GM23338 (cell line): Measurements from ENCODE around the gene ATP13A4. TPM values are rescaled to one million over a fixed set of nuclear protein-coding genes. Genes with fewer than 3 reads are reported as not detected.

ENCODE experiments used
- ATAC-seq: fragments of 200-7000 bp; cut with Tn5 transposase; 3 replicates; pipeline ENCODE4 v1.9.1; 2020
- DNase-seq: peaks from one replicate; pipeline ENCODE4 v3.0.0-alpha.2; 2015; ENCODE audit warnings: low spot score
- H2AFZ ChIP-seq: fragments of 200-600 bp; sonication (generic); 2 replicates; pipeline ENCODE4 v1.8.0; 2016; ENCODE audit warnings: antibody characterized with exemption, mild to moderate bottlenecking, moderate library complexity
- H3F3A ChIP-seq: fragments of 200-600 bp; sonication (generic); replicated peaks from 2 replicates; pipeline ENCODE4 v1.8.0; 2017; ENCODE audit warnings: antibody characterized with exemption, mixed run types, low read depth
- H3K27ac ChIP-seq: fragments of 200-600 bp; sonication (generic); 2 replicates; pipeline ENCODE4 v1.6.1; 2016; ENCODE audit warnings: low read depth
- H3K27me3 ChIP-seq: fragments of 200-600 bp; sonication (generic); 2 replicates; pipeline ENCODE4 v1.8.0; 2016; ENCODE audit warnings: mild to moderate bottlenecking, mixed run types, moderate library complexity; ENCODE audit not compliant: insufficient read depth
- H3K36me3 ChIP-seq: fragments of 200-600 bp; sonication (generic); 2 replicates; pipeline ENCODE4 v1.8.0; 2016; ENCODE audit warnings: mild to moderate bottlenecking; ENCODE audit not compliant: insufficient read depth
- H3K4me1 ChIP-seq: fragments of 200-600 bp; sonication (generic); 2 replicates; pipeline ENCODE4 v1.8.0; 2016; ENCODE audit warnings: mild to moderate bottlenecking, moderate library complexity; ENCODE audit not compliant: insufficient read depth
- H3K4me2 ChIP-seq: fragments of 200-600 bp; sonication (generic); 2 replicates; pipeline ENCODE4 v1.7.1; 2017; ENCODE audit warnings: mixed run types
- H3K4me3 ChIP-seq: fragments of 200-600 bp; sonication (generic); 2 replicates; pipeline ENCODE4 v1.6.1; 2016; ENCODE audit warnings: mixed run types
- H3K79me2 ChIP-seq: fragments of 200-600 bp; sonication (generic); replicated peaks from 2 replicates; pipeline ENCODE4 v1.8.0; 2017; ENCODE audit warnings: mild to moderate bottlenecking; ENCODE audit not compliant: insufficient read depth
- H3K9me2 ChIP-seq: fragments of 200-600 bp; sonication (generic); 2 replicates; pipeline ENCODE4 v1.8.0; 2017; ENCODE audit not compliant: insufficient read depth
- H4K20me1 ChIP-seq: fragments of 200-600 bp; sonication (generic); replicated peaks from 2 replicates; pipeline ENCODE4 v1.8.0; 2017; ENCODE audit warnings: mild to moderate bottlenecking; ENCODE audit not compliant: insufficient read depth
- H3K27ac Mint-ChIP-seq: 2 replicates; pipeline ENCODE4 v1.8.0; 2020; ENCODE audit warnings: inconsistent platforms, mild to moderate bottlenecking, moderate library complexity, mixed read lengths
- H3K27me3 Mint-ChIP-seq: 3 replicates; pipeline ENCODE4 v1.8.0; 2022; ENCODE audit warnings: low read depth, mild to moderate bottlenecking, moderate library complexity, mixed read lengths, inconsistent platforms; ENCODE audit not compliant: insufficient read depth, poor library complexity
- H3K36me3 Mint-ChIP-seq: 3 replicates; pipeline ENCODE4 v1.8.0; 2021; ENCODE audit warnings: low read depth, mild to moderate bottlenecking, inconsistent platforms, moderate library complexity, mixed read lengths
- H3K4me1 Mint-ChIP-seq: 3 replicates; pipeline ENCODE4 v1.8.0; 2020; ENCODE audit warnings: mild to moderate bottlenecking, inconsistent platforms, mixed read lengths
- H3K4me3 Mint-ChIP-seq: 3 replicates; pipeline ENCODE4 v1.8.0; 2021; ENCODE audit warnings: moderate library complexity, mild to moderate bottlenecking, inconsistent platforms, mixed read lengths
- H3K9me3 Mint-ChIP-seq: 3 replicates; pipeline ENCODE4 v1.8.0; 2020; ENCODE audit warnings: moderate library complexity, mild to moderate bottlenecking, inconsistent platforms, mixed read lengths
- CREB1 ChIP-seq: fragments of 250-450 bp; sonication (Bioruptor Pico); IDR thresholded peaks from 2 replicates; pipeline ENCODE4 v1.5.0; 2020; ENCODE audit warnings: low read depth, mild to moderate bottlenecking, moderate library complexity
- STAT1 ChIP-seq: IDR thresholded peaks from one replicate; pipeline ENCODE4 v1.6.1; 2016; ENCODE audit warnings: antibody characterized with exemption; ENCODE audit not compliant: unreplicated experiment
- ZNF331 ChIP-seq: fragments of 250-450 bp; sonication (Bioruptor Pico); IDR thresholded peaks from 2 replicates; pipeline ENCODE4 v1.5.0; 2020; ENCODE audit warnings: low read depth, mild to moderate bottlenecking, moderate library complexity
- polyA plus RNA-seq: library from polyadenylated mRNA; unstranded; fragments of >200 nt; fragmentation: Nextera tagmentation; extraction: Ambion mirVana; gene quantifications from 2 replicates; pipeline ENCODE4 v1.2.1, GENCODE V29; 2016
- total RNA-seq: library from RNA; depleted of rRNA; stranded (reverse); fragments of >200 nt; shearing (Covaris generic); gene quantifications from 2 replicates; pipeline ENCODE4 v1.2.3, GENCODE V29; 2014
- TF ChIP-seq, protein P1 (sequence below): IDR thresholded peaks from one replicate; pipeline ENCODE4 v1.6.1; 2018; ENCODE audit warnings: antibody characterized with exemption; ENCODE audit not compliant: unreplicated experiment
- TF ChIP-seq, protein P2 (sequence below), 2 experiments: fragments of 200-600 bp in 1 of 2; sonication (generic) in 1 of 2; conservative IDR thresholded peaks; 2 replicates each; pipeline versions ENCODE4 v1.5.1 to v1.6.1; 2016 to 2017; ENCODE audit warnings: antibody characterized with exemption in 2 of 2, low read depth in 2 of 2, mild to moderate bottlenecking in 2 of 2, moderate library complexity in 1 of 2
- TF ChIP-seq, protein P3 (sequence below): fragments of 250-450 bp; sonication (Bioruptor Pico); IDR thresholded peaks from 2 replicates; pipeline ENCODE4 v1.5.0; 2020; ENCODE audit warnings: mild to moderate bottlenecking, moderate library complexity

The ATP13A4 gene
- total and polyA plus RNA-seq, 2 experiments from 2014 or later: not detected

DNA sequence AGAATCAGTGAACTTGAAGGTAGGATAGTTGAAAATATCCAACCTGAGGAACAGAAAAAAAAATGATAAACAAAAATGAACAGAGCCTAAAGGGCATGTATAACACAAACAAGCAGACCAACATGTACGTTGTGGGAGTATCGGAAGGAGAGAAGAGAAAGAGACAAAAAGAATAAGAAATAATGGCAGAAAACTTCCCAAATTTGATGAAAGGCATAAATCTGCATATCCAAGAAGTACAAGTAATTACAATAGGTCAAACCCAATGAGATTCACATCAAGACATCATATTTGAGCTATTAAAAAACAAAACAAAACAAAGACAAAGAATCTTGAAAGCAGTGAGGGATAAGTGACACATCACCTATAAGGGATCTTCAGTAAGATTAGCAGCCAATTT is 138.1 kb downstream of the ATP13A4 start:
- peaks cover 44% of the 10 kb centered on the region for H3K9me3 Mint-ChIP-seq

DNA sequence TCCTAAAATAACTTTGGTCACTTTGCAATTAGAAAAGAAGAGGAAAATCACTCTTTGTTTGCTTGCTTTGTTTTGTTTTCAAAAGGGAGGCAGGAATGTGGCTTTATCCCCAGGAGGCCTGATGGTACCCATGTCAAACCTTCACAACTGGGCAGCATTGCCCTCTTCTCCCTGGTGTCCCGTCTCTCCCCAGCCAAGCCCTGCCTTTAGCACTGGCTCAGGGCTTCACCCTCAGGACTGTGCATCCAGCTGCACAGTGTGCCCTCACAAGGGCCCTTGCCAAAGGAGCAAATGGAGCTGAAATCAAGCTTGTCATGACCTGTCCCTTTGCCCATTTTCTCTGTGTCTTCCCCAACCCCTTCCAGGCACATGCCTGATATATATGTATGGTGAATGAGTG is 147.0 kb downstream of the ATP13A4 start:
- peaks cover 5% of the 10 kb centered on the region; the same call in 2 of the 3 replicates for H3K9me3 Mint-ChIP-seq
- Histone ChIP-seq H3K4me1 (peaks cover 8% of the 10 kb centered on the region), H3F3A (no peaks in the 10 kb centered on the region), H3K27ac (no peak overlapping the region), H3K4me2 (peak overlapping the region; percentile 23; the same call in 1 of the 2 replicates), H3K4me3 (no peak overlapping the region), H3K9me2 (peaks cover 22% of the 10 kb centered on the region; the same call in 1 of the 2 replicates), H3K36me3 (no peaks in the 10 kb centered on the region; the same call in 1 of the 2 replicates), H4K20me1 (no peaks in the 10 kb centered on the region), H3K79me2 (no peaks in the 10 kb centered on the region), H2AFZ (peak overlapping the region; percentile 56; the same call in 1 of the 2 replicates), H3K27me3 (no peaks in the 10 kb centered on the region)
- H3K27ac Mint-ChIP-seq: no peak overlapping the region; the same call in 1 of the 2 replicates
- ATAC-seq (peak; percentile 51; the same call in 2 of the 3 replicates), DNase-seq (no peak)
- H3K36me3 Mint-ChIP-seq: no peaks in the 10 kb centered on the region
- H3K4me1 Mint-ChIP-seq: peaks cover 14% of the 10 kb centered on the region
- H3K4me3 Mint-ChIP-seq: no peak overlapping the region
- peaks cover 4% of the 10 kb centered on the region for H3K27me3 Mint-ChIP-seq
- TF ChIP-seq, protein P1, sequence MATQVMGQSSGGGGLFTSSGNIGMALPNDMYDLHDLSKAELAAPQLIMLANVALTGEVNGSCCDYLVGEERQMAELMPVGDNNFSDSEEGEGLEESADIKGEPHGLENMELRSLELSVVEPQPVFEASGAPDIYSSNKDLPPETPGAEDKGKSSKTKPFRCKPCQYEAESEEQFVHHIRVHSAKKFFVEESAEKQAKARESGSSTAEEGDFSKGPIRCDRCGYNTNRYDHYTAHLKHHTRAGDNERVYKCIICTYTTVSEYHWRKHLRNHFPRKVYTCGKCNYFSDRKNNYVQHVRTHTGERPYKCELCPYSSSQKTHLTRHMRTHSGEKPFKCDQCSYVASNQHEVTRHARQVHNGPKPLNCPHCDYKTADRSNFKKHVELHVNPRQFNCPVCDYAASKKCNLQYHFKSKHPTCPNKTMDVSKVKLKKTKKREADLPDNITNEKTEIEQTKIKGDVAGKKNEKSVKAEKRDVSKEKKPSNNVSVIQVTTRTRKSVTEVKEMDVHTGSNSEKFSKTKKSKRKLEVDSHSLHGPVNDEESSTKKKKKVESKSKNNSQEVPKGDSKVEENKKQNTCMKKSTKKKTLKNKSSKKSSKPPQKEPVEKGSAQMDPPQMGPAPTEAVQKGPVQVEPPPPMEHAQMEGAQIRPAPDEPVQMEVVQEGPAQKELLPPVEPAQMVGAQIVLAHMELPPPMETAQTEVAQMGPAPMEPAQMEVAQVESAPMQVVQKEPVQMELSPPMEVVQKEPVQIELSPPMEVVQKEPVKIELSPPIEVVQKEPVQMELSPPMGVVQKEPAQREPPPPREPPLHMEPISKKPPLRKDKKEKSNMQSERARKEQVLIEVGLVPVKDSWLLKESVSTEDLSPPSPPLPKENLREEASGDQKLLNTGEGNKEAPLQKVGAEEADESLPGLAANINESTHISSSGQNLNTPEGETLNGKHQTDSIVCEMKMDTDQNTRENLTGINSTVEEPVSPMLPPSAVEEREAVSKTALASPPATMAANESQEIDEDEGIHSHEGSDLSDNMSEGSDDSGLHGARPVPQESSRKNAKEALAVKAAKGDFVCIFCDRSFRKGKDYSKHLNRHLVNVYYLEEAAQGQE: no peak
- no peak for TF ChIP-seq ZNF331 (CRISPR knock-in tag)
- TF ChIP-seq, protein P2, sequence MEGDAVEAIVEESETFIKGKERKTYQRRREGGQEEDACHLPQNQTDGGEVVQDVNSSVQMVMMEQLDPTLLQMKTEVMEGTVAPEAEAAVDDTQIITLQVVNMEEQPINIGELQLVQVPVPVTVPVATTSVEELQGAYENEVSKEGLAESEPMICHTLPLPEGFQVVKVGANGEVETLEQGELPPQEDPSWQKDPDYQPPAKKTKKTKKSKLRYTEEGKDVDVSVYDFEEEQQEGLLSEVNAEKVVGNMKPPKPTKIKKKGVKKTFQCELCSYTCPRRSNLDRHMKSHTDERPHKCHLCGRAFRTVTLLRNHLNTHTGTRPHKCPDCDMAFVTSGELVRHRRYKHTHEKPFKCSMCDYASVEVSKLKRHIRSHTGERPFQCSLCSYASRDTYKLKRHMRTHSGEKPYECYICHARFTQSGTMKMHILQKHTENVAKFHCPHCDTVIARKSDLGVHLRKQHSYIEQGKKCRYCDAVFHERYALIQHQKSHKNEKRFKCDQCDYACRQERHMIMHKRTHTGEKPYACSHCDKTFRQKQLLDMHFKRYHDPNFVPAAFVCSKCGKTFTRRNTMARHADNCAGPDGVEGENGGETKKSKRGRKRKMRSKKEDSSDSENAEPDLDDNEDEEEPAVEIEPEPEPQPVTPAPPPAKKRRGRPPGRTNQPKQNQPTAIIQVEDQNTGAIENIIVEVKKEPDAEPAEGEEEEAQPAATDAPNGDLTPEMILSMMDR (conservative IDR thresholded peaks at IDR 0.05; ENCODE audit: low read depth in 2 of 2): no peak
- TF ChIP-seq, protein P3, sequence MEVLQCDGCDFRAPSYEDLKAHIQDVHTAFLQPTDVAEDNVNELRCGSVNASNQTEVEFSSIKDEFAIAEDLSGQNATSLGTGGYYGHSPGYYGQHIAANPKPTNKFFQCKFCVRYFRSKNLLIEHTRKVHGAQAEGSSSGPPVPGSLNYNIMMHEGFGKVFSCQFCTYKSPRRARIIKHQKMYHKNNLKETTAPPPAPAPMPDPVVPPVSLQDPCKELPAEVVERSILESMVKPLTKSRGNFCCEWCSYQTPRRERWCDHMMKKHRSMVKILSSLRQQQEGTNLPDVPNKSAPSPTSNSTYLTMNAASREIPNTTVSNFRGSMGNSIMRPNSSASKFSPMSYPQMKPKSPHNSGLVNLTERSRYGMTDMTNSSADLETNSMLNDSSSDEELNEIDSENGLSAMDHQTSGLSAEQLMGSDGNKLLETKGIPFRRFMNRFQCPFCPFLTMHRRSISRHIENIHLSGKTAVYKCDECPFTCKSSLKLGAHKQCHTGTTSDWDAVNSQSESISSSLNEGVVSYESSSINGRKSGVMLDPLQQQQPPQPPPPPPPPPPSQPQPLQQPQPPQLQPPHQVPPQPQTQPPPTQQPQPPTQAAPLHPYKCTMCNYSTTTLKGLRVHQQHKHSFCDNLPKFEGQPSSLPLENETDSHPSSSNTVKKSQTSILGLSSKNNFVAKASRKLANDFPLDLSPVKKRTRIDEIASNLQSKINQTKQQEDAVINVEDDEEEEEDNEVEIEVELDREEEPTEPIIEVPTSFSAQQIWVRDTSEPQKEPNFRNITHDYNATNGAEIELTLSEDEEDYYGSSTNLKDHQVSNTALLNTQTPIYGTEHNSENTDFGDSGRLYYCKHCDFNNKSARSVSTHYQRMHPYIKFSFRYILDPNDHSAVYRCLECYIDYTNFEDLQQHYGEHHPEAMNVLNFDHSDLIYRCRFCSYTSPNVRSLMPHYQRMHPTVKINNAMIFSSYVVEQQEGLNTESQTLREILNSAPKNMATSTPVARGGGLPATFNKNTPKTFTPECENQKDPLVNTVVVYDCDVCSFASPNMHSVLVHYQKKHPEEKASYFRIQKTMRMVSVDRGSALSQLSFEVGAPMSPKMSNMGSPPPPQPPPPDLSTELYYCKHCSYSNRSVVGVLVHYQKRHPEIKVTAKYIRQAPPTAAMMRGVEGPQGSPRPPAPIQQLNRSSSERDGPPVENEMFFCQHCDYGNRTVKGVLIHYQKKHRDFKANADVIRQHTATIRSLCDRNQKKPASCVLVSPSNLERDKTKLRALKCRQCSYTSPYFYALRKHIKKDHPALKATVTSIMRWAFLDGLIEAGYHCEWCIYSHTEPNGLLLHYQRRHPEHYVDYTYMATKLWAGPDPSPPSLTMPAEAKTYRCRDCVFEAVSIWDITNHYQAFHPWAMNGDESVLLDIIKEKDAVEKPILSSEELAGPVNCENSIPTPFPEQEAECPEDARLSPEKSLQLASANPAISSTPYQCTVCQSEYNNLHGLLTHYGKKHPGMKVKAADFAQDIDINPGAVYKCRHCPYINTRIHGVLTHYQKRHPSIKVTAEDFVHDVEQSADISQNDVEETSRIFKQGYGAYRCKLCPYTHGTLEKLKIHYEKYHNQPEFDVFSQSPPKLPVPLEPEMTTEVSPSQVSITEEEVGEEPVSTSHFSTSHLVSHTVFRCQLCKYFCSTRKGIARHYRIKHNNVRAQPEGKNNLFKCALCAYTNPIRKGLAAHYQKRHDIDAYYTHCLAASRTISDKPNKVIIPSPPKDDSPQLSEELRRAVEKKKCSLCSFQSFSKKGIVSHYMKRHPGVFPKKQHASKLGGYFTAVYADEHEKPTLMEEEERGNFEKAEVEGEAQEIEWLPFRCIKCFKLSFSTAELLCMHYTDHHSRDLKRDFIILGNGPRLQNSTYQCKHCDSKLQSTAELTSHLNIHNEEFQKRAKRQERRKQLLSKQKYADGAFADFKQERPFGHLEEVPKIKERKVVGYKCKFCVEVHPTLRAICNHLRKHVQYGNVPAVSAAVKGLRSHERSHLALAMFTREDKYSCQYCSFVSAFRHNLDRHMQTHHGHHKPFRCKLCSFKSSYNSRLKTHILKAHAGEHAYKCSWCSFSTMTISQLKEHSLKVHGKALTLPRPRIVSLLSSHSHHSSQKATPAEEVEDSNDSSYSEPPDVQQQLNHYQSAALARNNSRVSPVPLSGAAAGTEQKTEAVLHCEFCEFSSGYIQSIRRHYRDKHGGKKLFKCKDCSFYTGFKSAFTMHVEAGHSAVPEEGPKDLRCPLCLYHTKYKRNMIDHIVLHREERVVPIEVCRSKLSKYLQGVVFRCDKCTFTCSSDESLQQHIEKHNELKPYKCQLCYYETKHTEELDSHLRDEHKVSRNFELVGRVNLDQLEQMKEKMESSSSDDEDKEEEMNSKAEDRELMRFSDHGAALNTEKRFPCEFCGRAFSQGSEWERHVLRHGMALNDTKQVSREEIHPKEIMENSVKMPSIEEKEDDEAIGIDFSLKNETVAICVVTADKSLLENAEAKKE (CRISPR knock-in tag): no peak

More for the DNA sequence above, 138.1 kb downstream of the ATP13A4 start:
- no peak overlapping the region for H3K27ac Mint-ChIP-seq
- Histone ChIP-seq H3K4me1 (no peaks in the 10 kb centered on the region), H3K36me3 (no peaks in the 10 kb centered on the region), H3F3A (no peaks in the 10 kb centered on the region), H3K4me2 (no peak overlapping the region), H3K79me2 (no peaks in the 10 kb centered on the region), H4K20me1 (no peaks in the 10 kb centered on the region), H3K27me3 (no peaks in the 10 kb centered on the region), H3K4me3 (no peak overlapping the region), H2AFZ (no peak overlapping the region), H3K27ac (no peak overlapping the region), H3K9me2 (peaks cover 8% of the 10 kb centered on the region; the same call in 1 of the 2 replicates)
- H3K4me1 Mint-ChIP-seq: peaks cover 4% of the 10 kb centered on the region; the same call in 1 of the 3 replicates
- no peak overlapping the region for H3K4me3 Mint-ChIP-seq
- peaks cover 21% of the 10 kb centered on the region for H3K36me3 Mint-ChIP-seq
- no peak for ATAC-seq
- TF ChIP-seq CREB1 (no peak), STAT1 (no peak)
- TF ChIP-seq, protein P2 (conservative IDR thresholded peaks at IDR 0.05; ENCODE audit: low read depth in 2 of 2): no peak
- no peaks in the 10 kb centered on the region for H3K27me3 Mint-ChIP-seq
- no peak for DNase-seq
